ENCODE results near the gene MTM1.

MTM1 gene

GRCh38 chrX:150625875-150626274 is 57.5 kb downstream of the MTM1 start:
- Histone ChIP-seq H3K27me3 (ENCODE audit: insufficient read depth, low read length, poor library complexity, severe bottlenecking) (no peaks in the 10 kb centered on the region), H3K36me3 (ENCODE audit: insufficient read depth, low read length) (peaks cover 17% of the 10 kb centered on the region; the same call in 1 of the 2 replicates), H3K4me2 (ENCODE audit: low read depth, low read length, poor library complexity, severe bottlenecking) (no peak overlapping the region), H3K9me3 (ENCODE audit: insufficient read depth, low read depth, low read length) (no peaks in the 10 kb centered on the region), H2AFZ (ENCODE audit: low read length) (no peak overlapping the region), H4K20me1 (ENCODE audit: insufficient read depth, low read length, poor library complexity, severe bottlenecking) (no peaks in the 10 kb centered on the region), H3K79me2 (ENCODE audit: insufficient read depth, low read length) (no peaks in the 10 kb centered on the region), H3K9me2 (replicated peaks; ENCODE audit: low read depth, low read length) (no peaks in the 10 kb centered on the region), H3K9ac (ENCODE audit: low read depth, low read length, poor library complexity, severe bottlenecking) (no peak overlapping the region), H3K4me1 (ENCODE audit: insufficient read depth, low read length, poor library complexity, severe bottlenecking) (no peaks in the 10 kb centered on the region), H3F3A (ENCODE audit: low read depth) (no peaks in the 10 kb centered on the region), H3K4me3 (ENCODE audit: low read length, poor library complexity, severe bottlenecking) (no peak overlapping the region)
- TF ChIP-seq, protein P1, sequence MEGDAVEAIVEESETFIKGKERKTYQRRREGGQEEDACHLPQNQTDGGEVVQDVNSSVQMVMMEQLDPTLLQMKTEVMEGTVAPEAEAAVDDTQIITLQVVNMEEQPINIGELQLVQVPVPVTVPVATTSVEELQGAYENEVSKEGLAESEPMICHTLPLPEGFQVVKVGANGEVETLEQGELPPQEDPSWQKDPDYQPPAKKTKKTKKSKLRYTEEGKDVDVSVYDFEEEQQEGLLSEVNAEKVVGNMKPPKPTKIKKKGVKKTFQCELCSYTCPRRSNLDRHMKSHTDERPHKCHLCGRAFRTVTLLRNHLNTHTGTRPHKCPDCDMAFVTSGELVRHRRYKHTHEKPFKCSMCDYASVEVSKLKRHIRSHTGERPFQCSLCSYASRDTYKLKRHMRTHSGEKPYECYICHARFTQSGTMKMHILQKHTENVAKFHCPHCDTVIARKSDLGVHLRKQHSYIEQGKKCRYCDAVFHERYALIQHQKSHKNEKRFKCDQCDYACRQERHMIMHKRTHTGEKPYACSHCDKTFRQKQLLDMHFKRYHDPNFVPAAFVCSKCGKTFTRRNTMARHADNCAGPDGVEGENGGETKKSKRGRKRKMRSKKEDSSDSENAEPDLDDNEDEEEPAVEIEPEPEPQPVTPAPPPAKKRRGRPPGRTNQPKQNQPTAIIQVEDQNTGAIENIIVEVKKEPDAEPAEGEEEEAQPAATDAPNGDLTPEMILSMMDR (conservative IDR thresholded peaks at IDR 0.05; ENCODE audit: low read length): no peak
- no peak for TF ChIP-seq EZH2phosphoT487 (IDR thresholded peaks at IDR 0.05; ENCODE audit: borderline replicate concordance)

GRCh38 chrX:150627957-150628356 is 59.5 kb downstream of the MTM1 start:
- TF ChIP-seq, protein P1 (conservative IDR thresholded peaks at IDR 0.05; ENCODE audit: low read length): no peak
- no peak for TF ChIP-seq EZH2phosphoT487 (IDR thresholded peaks at IDR 0.05; ENCODE audit: borderline replicate concordance)
- Histone ChIP-seq H3K4me3 (ENCODE audit: low read length, poor library complexity, severe bottlenecking) (no peak overlapping the region), H3K36me3 (ENCODE audit: insufficient read depth, low read length) (peaks cover 11% of the 10 kb centered on the region; the same call in 1 of the 2 replicates), H3K4me2 (ENCODE audit: low read depth, low read length, poor library complexity, severe bottlenecking) (no peak overlapping the region), H4K20me1 (ENCODE audit: insufficient read depth, low read length, poor library complexity, severe bottlenecking) (no peaks in the 10 kb centered on the region), H3K27me3 (ENCODE audit: insufficient read depth, low read length, poor library complexity, severe bottlenecking) (no peaks in the 10 kb centered on the region), H3K4me1 (ENCODE audit: insufficient read depth, low read length, poor library complexity, severe bottlenecking) (no peaks in the 10 kb centered on the region), H2AFZ (ENCODE audit: low read length) (no peak overlapping the region), H3K9ac (ENCODE audit: low read depth, low read length, poor library complexity, severe bottlenecking) (no peak overlapping the region), H3F3A (ENCODE audit: low read depth) (no peaks in the 10 kb centered on the region), H3K9me2 (replicated peaks; ENCODE audit: low read depth, low read length) (no peaks in the 10 kb centered on the region), H3K79me2 (ENCODE audit: insufficient read depth, low read length) (no peaks in the 10 kb centered on the region), H3K9me3 (ENCODE audit: insufficient read depth, low read depth, low read length) (no peaks in the 10 kb centered on the region)

DNA sequence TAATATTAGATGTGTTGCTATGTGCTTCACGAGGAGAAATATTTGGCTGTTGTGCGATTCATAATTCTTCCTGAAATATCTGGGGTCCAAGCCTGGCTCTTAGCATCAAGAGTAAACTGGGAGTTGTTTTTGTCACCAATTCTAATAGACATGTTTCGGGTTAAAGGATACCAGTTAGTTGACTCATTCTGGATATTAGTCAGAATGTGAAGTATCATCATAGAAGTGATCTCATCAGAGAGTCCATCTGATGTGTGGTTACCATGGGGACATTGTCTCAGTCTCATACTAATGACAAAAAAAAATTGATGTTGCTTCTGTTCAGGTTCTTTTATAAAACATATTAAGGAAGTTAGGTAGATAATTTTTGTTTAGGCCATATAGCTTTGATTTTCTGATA is 67.5 kb downstream of the MTM1 start:
- no peaks in the 10 kb centered on the region for H4K20me1 ChIP-seq (ENCODE audit: insufficient read depth, low read length, poor library complexity, severe bottlenecking)
- TF ChIP-seq, protein P1 (conservative IDR thresholded peaks at IDR 0.05; ENCODE audit: low read length): no peak
- TF ChIP-seq EZH2phosphoT487 (IDR thresholded peaks at IDR 0.05; ENCODE audit: borderline replicate concordance): no peak
- H3K9me3 ChIP-seq (ENCODE audit: insufficient read depth, low read depth, low read length): no peaks in the 10 kb centered on the region
- no peaks in the 10 kb centered on the region for H3K9me2 ChIP-seq (replicated peaks; ENCODE audit: low read depth, low read length)
- H3K4me1 ChIP-seq (ENCODE audit: insufficient read depth, low read length, poor library complexity, severe bottlenecking): no peaks in the 10 kb centered on the region
- H3K79me2 ChIP-seq (ENCODE audit: insufficient read depth, low read length): no peaks in the 10 kb centered on the region
- H3K36me3 ChIP-seq (ENCODE audit: insufficient read depth, low read length): peaks cover 4% of the 10 kb centered on the region; the same call in 1 of the 2 replicates
- no peaks in the 10 kb centered on the region for H3F3A ChIP-seq (ENCODE audit: low read depth)
- no peaks in the 10 kb centered on the region for H3K27me3 ChIP-seq (ENCODE audit: insufficient read depth, low read length, poor library complexity, severe bottlenecking)
- H2AFZ ChIP-seq (ENCODE audit: low read length): no peak overlapping the region
- no peak overlapping the region for H3K4me3 ChIP-seq (ENCODE audit: low read length, poor library complexity, severe bottlenecking)
- H3K4me2 ChIP-seq (ENCODE audit: low read depth, low read length, poor library complexity, severe bottlenecking): no peak overlapping the region
- H3K9ac ChIP-seq (ENCODE audit: low read depth, low read length, poor library complexity, severe bottlenecking): no peak overlapping the region
